H1 (cell line): ENCODE data around the gene NENF. TPM values are rescaled to one million over a fixed set of nuclear protein-coding genes. Genes with fewer than 3 reads are reported as not detected.

Experiments
- CTCF ChIA-PET: fragments of 300-600 bp; sonication (Branson Sonifier 250); formaldehyde crosslinking; loops from one replicate; lab custom pipeline; 2021; ENCODE audit not compliant: partially characterized antibody; lab: Charles Lee
- POLR2A ChIA-PET: fragments of 300-600 bp; sonication (Branson Sonifier 250); formaldehyde crosslinking; loops from one replicate; lab custom pipeline; 2021; ENCODE audit warnings: inconsistent platforms; ENCODE audit not compliant: partially characterized antibody; lab: Charles Lee
- DNase-seq, 2 experiments: peaks; one replicate each; pipeline versions ENCODE4 v3.0.0 to v3.0.0-alpha.2; 2010 to 2022; ENCODE audit warnings: low spot score in 2 of 2, low read depth in 1 of 2, mixed read lengths in 1 of 2
- FAIRE-seq: peaks from 2 replicates; lab custom pipeline; 2011; peaks lifted over from hg19 to GRCh38; lab: Jason Lieb, UNC
- H2AFZ ChIP-seq: 2 replicates; pipeline ENCODE4 v1.8.1; 2012; ENCODE audit warnings: low read length, inconsistent platforms
- H2AK5ac ChIP-seq: 2 replicates; pipeline ENCODE4 v1.6.1; 2013; ENCODE audit warnings: low read depth, low read length
- H2BK120ac ChIP-seq: replicated peaks from 2 replicates; pipeline ENCODE3; 2013; ENCODE audit warnings: low read depth, low read length, inconsistent platforms
- H2BK12ac ChIP-seq: 2 replicates; pipeline ENCODE4 v1.6.1; 2013; ENCODE audit warnings: low read depth, low read length
- H2BK15ac ChIP-seq: 2 replicates; pipeline ENCODE4 v1.6.1; 2013; ENCODE audit warnings: low read length
- H2BK20ac ChIP-seq: 2 replicates; pipeline ENCODE4 v1.6.1; 2013; ENCODE audit warnings: low read length
- H2BK5ac ChIP-seq: 2 replicates; pipeline ENCODE4 v1.6.1; 2013; ENCODE audit warnings: low read depth, low read length
- H3K14ac ChIP-seq: 2 replicates; pipeline ENCODE4 v1.6.1; 2013; ENCODE audit warnings: inconsistent platforms; ENCODE audit not compliant: insufficient read length
- H3K18ac ChIP-seq: 2 replicates; pipeline ENCODE4 v1.6.1; 2013; ENCODE audit warnings: low read length; ENCODE audit errors: extremely low read depth
- H3K23ac ChIP-seq: 2 replicates; pipeline ENCODE4 v1.6.1; 2013; ENCODE audit warnings: inconsistent platforms; ENCODE audit not compliant: insufficient read length
- H3K23me2 ChIP-seq: 2 replicates; pipeline ENCODE4 v1.6.1; 2013; ENCODE audit warnings: low read depth, low read length
- H3K27ac ChIP-seq: 2 replicates; pipeline ENCODE4 v1.6.1; 2011; ENCODE audit warnings: low read depth, low read length, inconsistent platforms
- H3K27me3 ChIP-seq, 4 experiments: replicated peaks in 1 of 4; 1 replicate in 1 of 4; 2 replicates in 3 of 4; pipeline versions ENCODE4 v1.6.1 to v1.8.1; 2011 to 2013; ENCODE audit warnings: low read length in 3 of 4, mild to moderate bottlenecking in 3 of 4, inconsistent platforms in 2 of 4, mixed read lengths in 2 of 4, moderate library complexity in 1 of 4; ENCODE audit not compliant: control insufficient read depth in 3 of 4, insufficient read depth in 3 of 4; ENCODE audit errors: extremely low read depth in 1 of 4
- H3K36me3 ChIP-seq, 4 experiments: 2 replicates each; pipeline versions ENCODE4 v1.6.1 to v1.8.1; 2011 to 2013; ENCODE audit warnings: mild to moderate bottlenecking in 4 of 4, low read length in 3 of 4, moderate library complexity in 2 of 4, control low read depth in 1 of 4, inconsistent platforms in 1 of 4; ENCODE audit not compliant: insufficient read depth in 4 of 4, control insufficient read depth in 2 of 4
- H3K4ac ChIP-seq: replicated peaks from 2 replicates; pipeline ENCODE3; 2013; ENCODE audit warnings: low read length, low read depth, mixed read lengths, inconsistent platforms; ENCODE audit not compliant: insufficient read length
- H3K4me1 ChIP-seq, 4 experiments: replicated peaks in 1 of 4; 1 replicate in 1 of 4; 2 replicates in 3 of 4; pipeline versions ENCODE4 v1.6.1 to v1.8.1; 2011 to 2013; ENCODE audit warnings: low read length in 3 of 4, inconsistent platforms in 2 of 4, mixed read lengths in 1 of 4; ENCODE audit not compliant: insufficient read depth in 4 of 4, control insufficient read depth in 3 of 4
- H3K4me2 ChIP-seq, 2 experiments: 2 replicates each; pipeline versions ENCODE4 v1.6.1 to v1.8.1; 2011 to 2013; ENCODE audit warnings: low read depth in 2 of 2, low read length in 2 of 2, control low read depth in 1 of 2, inconsistent platforms in 1 of 2, mild to moderate bottlenecking in 1 of 2; ENCODE audit not compliant: insufficient read depth in 1 of 2
- H3K4me3 ChIP-seq, 4 experiments: fragments of 200-600, 300-600 bp in 1 of 4; sonication (generic), shearing (Covaris generic), sonication (Bioruptor Twin) in 1 of 4; 2 replicates each; pipeline versions ENCODE4 v1.5.1 to v1.8.1; 2011 to 2016; ENCODE audit warnings: low read length in 4 of 4, low read depth in 3 of 4, control low read depth in 2 of 4, inconsistent platforms in 2 of 4, mild to moderate bottlenecking in 2 of 4, mixed read lengths in 1 of 4, moderate library complexity in 1 of 4; ENCODE audit not compliant: insufficient read depth in 2 of 4; ENCODE audit errors: extremely low read depth in 1 of 4
- H3K56ac ChIP-seq: replicated peaks from 2 replicates; pipeline ENCODE3; 2013; ENCODE audit warnings: low read depth, mild to moderate bottlenecking, mixed read lengths, low read length, inconsistent platforms; ENCODE audit not compliant: insufficient read length
- H3K79me1 ChIP-seq: 2 replicates; pipeline ENCODE4 v1.6.1; 2013; ENCODE audit warnings: low read depth, low read length, control low read depth
- H3K79me2 ChIP-seq, 2 experiments: 2 replicates each; pipeline versions ENCODE4 v1.6.1 to v1.8.1; 2012 to 2013; ENCODE audit warnings: low read length in 2 of 2, mild to moderate bottlenecking in 2 of 2, inconsistent platforms in 1 of 2; ENCODE audit not compliant: insufficient read depth in 2 of 2, control insufficient read depth in 1 of 2
- H3K9ac ChIP-seq, 4 experiments: replicated peaks in 1 of 4; 1 replicate in 1 of 4; 2 replicates in 3 of 4; pipeline versions ENCODE4 v1.6.1 to v1.8.1; 2011 to 2013; ENCODE audit warnings: low read depth in 3 of 4, low read length in 3 of 4, control low read depth in 2 of 4, mild to moderate bottlenecking in 2 of 4, moderate library complexity in 2 of 4, inconsistent platforms in 1 of 4; ENCODE audit errors: extremely low read depth in 1 of 4
- H3K9me3 ChIP-seq, 2 experiments: 2 replicates each; pipeline versions ENCODE4 v1.6.1 to v1.8.1; 2012 to 2013; ENCODE audit warnings: mild to moderate bottlenecking in 2 of 2, moderate library complexity in 2 of 2, control low read depth in 1 of 2, inconsistent platforms in 1 of 2, low read depth in 1 of 2, low read length in 1 of 2, mixed read lengths in 1 of 2; ENCODE audit not compliant: insufficient read depth in 2 of 2
- H4K20me1 ChIP-seq, 2 experiments: replicated peaks in 1 of 2; 2 replicates each; pipeline versions ENCODE3 to v1.8.1; 2011 to 2013; ENCODE audit warnings: inconsistent platforms in 2 of 2, low read length in 2 of 2, mild to moderate bottlenecking in 1 of 2; ENCODE audit not compliant: insufficient read depth in 2 of 2, control insufficient read depth in 1 of 2
- H4K5ac ChIP-seq: 2 replicates; pipeline ENCODE4 v1.6.1; 2013; ENCODE audit warnings: low read length, low read depth, mixed read lengths, inconsistent platforms; ENCODE audit not compliant: insufficient read length
- H4K8ac ChIP-seq: 2 replicates; pipeline ENCODE4 v1.8.0; 2013; ENCODE audit warnings: mild to moderate bottlenecking, moderate library complexity, low read length, inconsistent platforms; ENCODE audit not compliant: insufficient read depth; ENCODE audit errors: extremely low read depth
- H4K91ac ChIP-seq: replicated peaks from 2 replicates; pipeline ENCODE3; 2013; ENCODE audit warnings: low read length, mixed read lengths, inconsistent platforms; ENCODE audit not compliant: insufficient read length
- BRCA1 ChIP-seq: IDR thresholded peaks from 2 replicates; pipeline ENCODE4 v1.6.1; 2012; ENCODE audit warnings: low read depth, low read length, improper control_type of control experiment
- CBX8 ChIP-seq: fragments of 300-800, 300-1000 bp; sonication (generic); IDR thresholded peaks from 2 replicates; pipeline ENCODE4 v1.7.1; 2016; ENCODE audit warnings: low read depth, low read length, borderline replicate concordance
- CEBPB ChIP-seq: IDR thresholded peaks from 2 replicates; pipeline ENCODE4 v1.6.1; 2012; ENCODE audit warnings: low read depth, low read length
- GABPA ChIP-seq: IDR thresholded peaks from 2 replicates; pipeline ENCODE4 v1.6.1; 2011; ENCODE audit warnings: mild to moderate bottlenecking, low read length, moderate library complexity, borderline replicate concordance; ENCODE audit not compliant: insufficient read depth
- HDAC2 ChIP-seq, 2 experiments: fragments of 300-600 bp in 1 of 2; sonication (generic) in 1 of 2; IDR thresholded peaks; 2 replicates each; pipeline ENCODE4 v1.6.1; 2011 to 2012; ENCODE audit warnings: low read depth in 2 of 2, low read length in 2 of 2, mild to moderate bottlenecking in 2 of 2, moderate library complexity in 2 of 2, borderline replicate concordance in 1 of 2, inconsistent platforms in 1 of 2
- JUND ChIP-seq: IDR thresholded peaks from 2 replicates; pipeline ENCODE4 v1.6.1; 2011; ENCODE audit warnings: mild to moderate bottlenecking, improper control_type of control experiment, low read length
- NANOG ChIP-seq: IDR thresholded peaks from 2 replicates; pipeline ENCODE4 v1.6.1; 2011; ENCODE audit warnings: low read length, low read depth, mild to moderate bottlenecking, inconsistent platforms; ENCODE audit not compliant: insufficient read depth, poor library complexity, severe bottlenecking
- RXRA ChIP-seq: IDR thresholded peaks from 2 replicates; pipeline ENCODE4 v1.6.1; 2011; ENCODE audit warnings: low read depth, mild to moderate bottlenecking, low read length, moderate library complexity; ENCODE audit not compliant: insufficient read depth
- SP1 ChIP-seq: IDR thresholded peaks from 2 replicates; pipeline ENCODE4 v1.6.1; 2011; ENCODE audit warnings: low read depth, low read length
- SP4 ChIP-seq: IDR thresholded peaks from 2 replicates; pipeline ENCODE4 v1.6.1; 2012; ENCODE audit warnings: low read length, inconsistent platforms
- YY1 ChIP-seq: IDR thresholded peaks from 2 replicates; pipeline ENCODE4 v1.6.1; 2011; ENCODE audit warnings: low read depth, mild to moderate bottlenecking, low read length
- WGBS, 2 experiments: shearing (Covaris generic) in 1 of 2; methylation state at CpG; one replicate each; pipeline versions ENCODE4 v1.1.6 to v1.1.7; 2013 to 2015; ENCODE audit warnings: low lambda C conversion rate in 2 of 2, mixed read lengths in 2 of 2, inconsistent platforms in 1 of 2, low coverage in 1 of 2, missing lambda C conversion rate in 1 of 2; ENCODE audit not compliant: insufficient replicate concordance in 2 of 2, insufficient coverage in 1 of 2, insufficient read length in 1 of 2; ENCODE audit errors: extremely low coverage in 1 of 2, missing lambda C conversion rate in 1 of 2; 5-methylcytosine and 5-hydroxymethylcytosine counted together
- polyA plus RNA-seq, 7 experiments: library from polyadenylated mRNA; depleted of rRNA in 3 of 7; stranded (reverse) in 5 of 7; unstranded in 2 of 7; fragments of >200 nt in 5 of 7; fragments of 200-250 nt in 2 of 7; gene quantifications; 1 replicate in 5 of 7; 2 replicates in 1 of 7; 4 replicates in 1 of 7; pipeline versions ENCODE4 v1.2.1 to v1.2.3, GENCODE V29; 2011 to 2013; ENCODE audit warnings: missing spikeins in 2 of 7, mixed read lengths in 2 of 7
- total RNA-seq: library from RNA; stranded (reverse); fragmentation: NEBNext Ultra II Directional; extraction: Animal tissue kit (Norgen Biotek cat#: 25700); gene quantifications from 2 replicates; pipeline ENCODE4 v1.2.1, GENCODE V29; 2021

Gene NENF
- total and polyA plus RNA-seq, 2 of the 8 experiments (the other 6 are each of a cell fraction or from before 2014, with no cell fraction given), result 27.0 to 28.0 TPM

DNA sequence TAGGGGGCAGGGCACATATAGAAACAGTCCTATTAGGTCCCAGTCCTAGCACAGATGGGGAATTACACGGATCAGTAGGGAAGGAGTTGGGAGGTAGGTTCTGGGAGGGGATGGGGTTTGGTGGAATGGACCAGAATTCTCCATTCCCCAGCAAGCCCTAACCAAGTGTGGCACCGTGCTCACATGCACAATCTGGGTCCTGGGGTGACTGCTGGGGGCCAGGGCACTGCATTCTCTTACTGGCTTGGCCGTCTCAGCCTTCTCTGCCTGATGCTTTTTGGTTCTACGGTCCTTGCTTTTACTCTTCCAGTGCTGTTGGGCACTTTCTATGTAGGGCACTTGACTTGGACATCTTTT lies 53.9 kb downstream of the NENF start:
- Histone ChIP-seq H3K9ac (peak overlapping the region in 1 of 4 experiments; percentile 1; a peak in 1 of 7 replicates), H3K18ac (no peak overlapping the region), H3K36me3 (no peaks in the 10 kb centered on the region), H3K4ac (no peak overlapping the region), H2BK20ac (no peak overlapping the region), H3K9me3 (no peaks in the 10 kb centered on the region), H3K27ac (no peak overlapping the region), H2BK12ac (0 out of 2 replicates have a peak overlapping the region, but pooled peaks have one; percentile 50), H3K4me3 (no peak overlapping the region), H4K91ac (no peak overlapping the region), H4K5ac (no peak overlapping the region), H2BK120ac (no peak overlapping the region), H3K14ac (no peak overlapping the region), H2AFZ (no peak overlapping the region), H2BK5ac (0 out of 2 replicates have a peak overlapping the region, but pooled peaks have one; percentile 10), H4K8ac (no peak overlapping the region), H3K4me1 (peaks cover 0 to 6% (median 1%) of the 10 kb centered on the region in 4 experiments; a peak in 4 of 7 replicates), H3K4me2 (no peak overlapping the region), H3K23ac (no peak overlapping the region), H2BK15ac (no peak overlapping the region), H3K56ac (no peak overlapping the region), H3K79me1 (no peaks in the 10 kb centered on the region), H3K79me2 (no peaks in the 10 kb centered on the region), H3K23me2 (no peaks in the 10 kb centered on the region), H3K27me3 (no peaks in the 10 kb centered on the region), H4K20me1 (no peaks in the 10 kb centered on the region), H2AK5ac (0 out of 2 replicates have a peak overlapping the region, but pooled peaks have one; percentile 53)
- ChIA-PET CTCF (no interaction called here), POLR2A (no interaction called here)
- TF ChIP-seq JUND, result no peak
- TF ChIP-seq SP4, result no peak
- no peak for TF ChIP-seq RXRA
- TF ChIP-seq BRCA1, result no peak
- TF ChIP-seq GABPA, result no peak
- TF ChIP-seq HDAC2 (IDR thresholded peaks at IDR 0.05; ENCODE audit: borderline replicate concordance in 1 of 2, low read depth in 2 of 2, low read length in 2 of 2), result no peak
- TF ChIP-seq SP1, result no peak
- TF ChIP-seq YY1, result no peak
- no peak for TF ChIP-seq CEBPB
- no peak for TF ChIP-seq CBX8
- TF ChIP-seq NANOG, result no peak
- FAIRE-seq (no peak), DNase-seq (no peak)
- 83% methylated on average over 4 of the region's 4 CpGs; no CpG with 5 or more reads in 1 of the 2 experiments for WGBS, 2 experiments
